ENCODE results near the gene CD302. TPM values are rescaled to one million over a fixed set of nuclear protein-coding genes. Genes with fewer than 3 reads are reported as not detected.
A peak's percentile ranks its signal among the peaks of the same experiment; 100 is the strongest.

The CD302 gene
- total RNA-seq, 1 experiment from 2014 or later: 0.21 TPM

GRCh38 chr2:159802673-159803072 is 4.7 kb upstream of the CD302 start:
- intact Hi-C loops (cut with micrococcal nuclease): loop anchor here (5.0 to 10.0 kb wide), 2 partner anchors 162 to 605 kb away; no protein-coding TSS in a partner anchor
- DNase-seq (ENCODE audit: unreplicated experiment): no peak
- H3K9me3 Mint-ChIP-seq (ENCODE audit: unreplicated experiment): no peaks in the 10 kb centered on the region
- no TSS peak for BruUV-seq (replicated peaks)
- H3K27me3 Mint-ChIP-seq (ENCODE audit: insufficient read depth, unreplicated experiment): peaks cover 59% of the 10 kb centered on the region
- TF ChIP-seq CTCF (IDR thresholded peaks at IDR 0.05; ENCODE audit: unreplicated experiment): no peak
- ChIA-PET POLR2A (no interaction called here), CTCF (no interaction called here)
- H3K27ac Mint-ChIP-seq (ENCODE audit: low read depth, unreplicated experiment): no peak overlapping the region
- H3K36me3 Mint-ChIP-seq (ENCODE audit: insufficient read depth, unreplicated experiment): peaks cover 7% of the 10 kb centered on the region
- no peak overlapping the region for H3K4me3 Mint-ChIP-seq (ENCODE audit: unreplicated experiment)
- H3K4me1 Mint-ChIP-seq (ENCODE audit: insufficient read depth, unreplicated experiment): no peaks in the 10 kb centered on the region

GRCh38 chr2:159799833-159800232 is 1.8 kb upstream of the CD302 start:
- Mint-ChIP-seq H3K9me3 (ENCODE audit: unreplicated experiment) (no peaks in the 10 kb centered on the region), H3K4me3 (ENCODE audit: unreplicated experiment) (no peak overlapping the region), H3K27ac (ENCODE audit: low read depth, unreplicated experiment) (no peak overlapping the region), H3K36me3 (ENCODE audit: insufficient read depth, unreplicated experiment) (peaks cover 7% of the 10 kb centered on the region), H3K4me1 (ENCODE audit: insufficient read depth, unreplicated experiment) (no peaks in the 10 kb centered on the region), H3K27me3 (ENCODE audit: insufficient read depth, unreplicated experiment) (peaks cover 47% of the 10 kb centered on the region)
- intact Hi-C loops (cut with micrococcal nuclease): loop anchor here (5.0 to 10.0 kb wide), 2 partner anchors 165 to 603 kb away; no protein-coding TSS in a partner anchor
- no TSS peak for BruUV-seq (replicated peaks)
- no peak for DNase-seq (ENCODE audit: unreplicated experiment)
- CTCF ChIA-PET: interaction anchor here (0.5 to 2.4 kb wide), 4 partner anchors 9 to 1485 kb away, joined by 3 to 8 read pairs (median 4); no protein-coding TSS in a partner anchor
- POLR2A ChIA-PET: no interaction called here
- TF ChIP-seq CTCF (IDR thresholded peaks at IDR 0.05; ENCODE audit: unreplicated experiment): no peak

GRCh38 chr2:159798376-159798725 is 343 bp upstream of the CD302 start:
- intact Hi-C loops (cut with micrococcal nuclease): no loop called here
- no peak for TF ChIP-seq CTCF (IDR thresholded peaks at IDR 0.05; ENCODE audit: unreplicated experiment)
- Mint-ChIP-seq H3K4me3 (ENCODE audit: unreplicated experiment) (peak overlapping the region; percentile 57), H3K27ac (ENCODE audit: low read depth, unreplicated experiment) (no peak overlapping the region), H3K4me1 (ENCODE audit: insufficient read depth, unreplicated experiment) (no peaks in the 10 kb centered on the region), H3K36me3 (ENCODE audit: insufficient read depth, unreplicated experiment) (peaks cover 7% of the 10 kb centered on the region), H3K27me3 (ENCODE audit: insufficient read depth, unreplicated experiment) (peaks cover 47% of the 10 kb centered on the region), H3K9me3 (ENCODE audit: unreplicated experiment) (no peaks in the 10 kb centered on the region)
- DNase-seq (ENCODE audit: unreplicated experiment): no peak
- ChIA-PET CTCF (interaction anchor here (0.7 to 2.4 kb wide), 3 partner anchors 11 to 279 kb away, joined by 5 to 8 read pairs (median 5); no protein-coding TSS in a partner anchor), POLR2A (interaction anchor here (1.0 kb wide), 1 partner anchor 85 kb away, joined by 3 read pairs; no protein-coding TSS in a partner anchor)
- no TSS peak for BruUV-seq (replicated peaks)

GRCh38 chr2:159797225-159797542 is 824 bp downstream of the CD302 start:
- ChIA-PET CTCF (interaction anchor here (0.6 kb wide), 1 partner anchor 679 kb away, joined by 4 read pairs; no protein-coding TSS in a partner anchor), POLR2A (interaction anchor here (0.6 kb wide), 1 partner anchor 278 kb away, joined by 3 read pairs; no protein-coding TSS in a partner anchor)
- peak overlapping the region; percentile 65 for H3K4me3 Mint-ChIP-seq (ENCODE audit: unreplicated experiment)
- H3K9me3 Mint-ChIP-seq (ENCODE audit: unreplicated experiment): no peaks in the 10 kb centered on the region
- no peak for DNase-seq (ENCODE audit: unreplicated experiment)
- H3K4me1 Mint-ChIP-seq (ENCODE audit: insufficient read depth, unreplicated experiment): no peaks in the 10 kb centered on the region
- no peak overlapping the region for H3K27ac Mint-ChIP-seq (ENCODE audit: low read depth, unreplicated experiment)
- intact Hi-C loops (cut with micrococcal nuclease): no loop called here
- H3K36me3 Mint-ChIP-seq (ENCODE audit: insufficient read depth, unreplicated experiment): peaks cover 5% of the 10 kb centered on the region
- BruUV-seq (replicated peaks): no TSS peak
- TF ChIP-seq CTCF (IDR thresholded peaks at IDR 0.05; ENCODE audit: unreplicated experiment): no peak
- peaks cover 47% of the 10 kb centered on the region for H3K27me3 Mint-ChIP-seq (ENCODE audit: insufficient read depth, unreplicated experiment)

Measured in MCF 10A (cell line).